ENCODE measurements around the gene RPTOR. TPM values are rescaled to one million over a fixed set of nuclear protein-coding genes. Genes with fewer than 3 reads are reported as not detected.
A peak's percentile ranks its signal among the peaks of the same experiment; 100 is the strongest.

RPTOR gene
- polyA plus RNA-seq, 1 of the 3 experiments (the other 2 are of a cell fraction) = 14.9 TPM

- Histone ChIP-seq H3K79me2 (ENCODE audit: insufficient read depth) (no peaks in the 10 kb centered on the region), H3K4me1 (ENCODE audit: control insufficient read depth in 1 of 2, insufficient read depth in 2 of 2, low read depth in 1 of 2, low read length in 1 of 2) (peaks cover 0 to 37% of the 10 kb centered on the region in 2 experiments; a peak in 2 of 4 replicates), H3K9ac (no peak overlapping the region), H3F3A (replicated peaks; ENCODE audit: insufficient read depth) (no peaks in the 10 kb centered on the region), H3K27ac (ENCODE audit: low read depth in 2 of 2, low read length in 1 of 2) (peak overlapping the region in 1 of 2 experiments; percentile 19; a peak in 1 of 4 replicates), H3K4me3 (ENCODE audit: low read depth in 2 of 2, low read length in 1 of 2) (no peak overlapping the region), H3K9me3 (no peaks in the 10 kb centered on the region), H4K20me1 (ENCODE audit: insufficient read depth) (no peaks in the 10 kb centered on the region), H2AFZ (ENCODE audit: low read depth) (no peak overlapping the region), H3K9me2 (no peaks in the 10 kb centered on the region), H3K4me2 (no peak overlapping the region), H3K27me3 (ENCODE audit: insufficient read depth) (no peaks in the 10 kb centered on the region), H3K36me3 (replicated peaks in 1 of 2; ENCODE audit: control insufficient read depth in 1 of 2, insufficient read depth in 2 of 2, low read length in 1 of 2) (peaks cover 0 to 15% of the 10 kb centered on the region in 2 experiments)
- ChIA-PET CTCF (interaction anchor here (1.1 to 2.0 kb wide), 9 partner anchors 9 to 488 kb away, joined by 3 to 8 read pairs (median 4); no protein-coding TSS in a partner anchor), POLR2A (no interaction called here)
- WGBS (ENCODE audit: low lambda C conversion rate) = 87% methylated on average over 21 of the region's 21 CpGs
- DNase-seq = no peak
- TF ChIP-seq RCOR1 (IDR thresholded peaks at IDR 0.05; ENCODE audit: low read length) (no peak), CTCF (IDR thresholded peaks at IDR 0.05) (peak; percentile 12; the same call in 1 of the 2 replicates)
These were observed 417.1 kb downstream of the RPTOR start for GRCh38 chr17:80961541-80962330.

- no peaks in the 10 kb centered on the region for H4K20me1 ChIP-seq (ENCODE audit: insufficient read depth)
- ChIA-PET POLR2A (no interaction called here), CTCF (interaction anchor here (1.8 kb wide), 2 partner anchors 64 to 101 kb away, joined by 3 to 5 read pairs; no protein-coding TSS in a partner anchor)
- peaks cover 0 to 15% of the 10 kb centered on the region in 2 experiments for H3K36me3 ChIP-seq (replicated peaks in 1 of 2; ENCODE audit: control insufficient read depth in 1 of 2, insufficient read depth in 2 of 2, low read length in 1 of 2)
- WGBS (ENCODE audit: low lambda C conversion rate) = 92% methylated on average over 32 of the region's 41 CpGs
- H3K9me3 ChIP-seq = no peaks in the 10 kb centered on the region
- H3K27me3 ChIP-seq (ENCODE audit: insufficient read depth) = no peaks in the 10 kb centered on the region
- DNase-seq = no peak
- H3K9ac ChIP-seq = no peak overlapping the region
- no peak overlapping the region for H2AFZ ChIP-seq (ENCODE audit: low read depth)
- H3F3A ChIP-seq (replicated peaks; ENCODE audit: insufficient read depth) = no peaks in the 10 kb centered on the region
- H3K27ac ChIP-seq (ENCODE audit: low read depth in 2 of 2, low read length in 1 of 2) = peak overlapping the region in 1 of 2 experiments; percentile 19; a peak in 1 of 4 replicates
- no peaks in the 10 kb centered on the region for H3K79me2 ChIP-seq (ENCODE audit: insufficient read depth)
- H3K4me2 ChIP-seq = no peak overlapping the region
- no peak overlapping the region for H3K4me3 ChIP-seq (ENCODE audit: low read depth in 2 of 2, low read length in 1 of 2)
- peaks cover 0 to 35% of the 10 kb centered on the region in 2 experiments; a peak in 2 of 4 replicates for H3K4me1 ChIP-seq (ENCODE audit: control insufficient read depth in 1 of 2, insufficient read depth in 2 of 2, low read depth in 1 of 2, low read length in 1 of 2)
- no peaks in the 10 kb centered on the region for H3K9me2 ChIP-seq
- no peak for TF ChIP-seq FOXJ3 (CRISPR knock-in tag; IDR thresholded peaks at IDR 0.05)
- no peak for TF ChIP-seq ELF1 (IDR thresholded peaks at IDR 0.05)
- no peak for TF ChIP-seq FOSL2 (IDR thresholded peaks at IDR 0.05; ENCODE audit: borderline replicate concordance, low read depth)
- no peak for TF ChIP-seq YY1 (IDR thresholded peaks at IDR 0.05; ENCODE audit: low read depth)
- no peak for TF ChIP-seq IRF3 (IDR thresholded peaks at IDR 0.05; ENCODE audit: low read depth, low read length)
- TF ChIP-seq TAF1 (IDR thresholded peaks at IDR 0.05; ENCODE audit: borderline replicate concordance, low read depth, low read length) = no peak
- no peak for TF ChIP-seq SMC3 (IDR thresholded peaks at IDR 0.05; ENCODE audit: low read depth, low read length)
- no peak for TF ChIP-seq MXI1 (IDR thresholded peaks at IDR 0.05; ENCODE audit: low read depth, low read length)
- TF ChIP-seq FOXM1 (IDR thresholded peaks at IDR 0.05; ENCODE audit: low read depth) = no peak
- no peak for TF ChIP-seq GABPA (IDR thresholded peaks at IDR 0.05; ENCODE audit: low read depth)
- no peak for TF ChIP-seq EZH2phosphoT487 (IDR thresholded peaks at IDR 0.05; ENCODE audit: borderline replicate concordance, low read depth)
- no peak for TF ChIP-seq MEF2A (IDR thresholded peaks at IDR 0.05; ENCODE audit: borderline replicate concordance, low read depth)
- TF ChIP-seq PBX3 (IDR thresholded peaks at IDR 0.05) = no peak
- no peak for TF ChIP-seq TCF12 (IDR thresholded peaks at IDR 0.05)
- TF ChIP-seq CHD2 (IDR thresholded peaks at IDR 0.05; ENCODE audit: low read length, partially characterized antibody) = no peak
- TF ChIP-seq USF2 (IDR thresholded peaks at IDR 0.05; ENCODE audit: borderline replicate concordance, low read depth, low read length) = no peak
These were observed 418.0 kb downstream of the RPTOR start for GRCh38 chr17:80962356-80963329.
